Measurements from ENCODE around the gene MAGI1.

DNA sequence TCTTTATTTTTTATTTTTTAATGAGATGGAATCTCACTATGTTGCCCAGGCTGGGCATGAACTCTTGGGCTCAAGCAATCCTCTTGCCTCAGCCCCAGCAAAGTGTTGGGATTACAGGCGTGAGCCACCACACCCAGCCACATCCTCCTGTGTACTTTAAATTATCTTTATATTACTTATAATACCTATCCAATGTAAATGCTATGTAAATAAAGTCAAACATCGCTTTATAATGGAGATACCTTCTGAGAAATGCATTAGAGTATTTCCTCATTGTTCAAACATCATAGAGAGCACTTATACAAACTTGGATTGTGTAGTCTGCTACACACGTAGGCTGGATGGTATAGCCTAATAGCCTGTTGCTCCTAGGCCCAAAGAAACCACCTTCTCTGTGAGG lies 41.4 kb upstream of the MAGI1 start:
- TF ChIP-seq, protein P1, sequence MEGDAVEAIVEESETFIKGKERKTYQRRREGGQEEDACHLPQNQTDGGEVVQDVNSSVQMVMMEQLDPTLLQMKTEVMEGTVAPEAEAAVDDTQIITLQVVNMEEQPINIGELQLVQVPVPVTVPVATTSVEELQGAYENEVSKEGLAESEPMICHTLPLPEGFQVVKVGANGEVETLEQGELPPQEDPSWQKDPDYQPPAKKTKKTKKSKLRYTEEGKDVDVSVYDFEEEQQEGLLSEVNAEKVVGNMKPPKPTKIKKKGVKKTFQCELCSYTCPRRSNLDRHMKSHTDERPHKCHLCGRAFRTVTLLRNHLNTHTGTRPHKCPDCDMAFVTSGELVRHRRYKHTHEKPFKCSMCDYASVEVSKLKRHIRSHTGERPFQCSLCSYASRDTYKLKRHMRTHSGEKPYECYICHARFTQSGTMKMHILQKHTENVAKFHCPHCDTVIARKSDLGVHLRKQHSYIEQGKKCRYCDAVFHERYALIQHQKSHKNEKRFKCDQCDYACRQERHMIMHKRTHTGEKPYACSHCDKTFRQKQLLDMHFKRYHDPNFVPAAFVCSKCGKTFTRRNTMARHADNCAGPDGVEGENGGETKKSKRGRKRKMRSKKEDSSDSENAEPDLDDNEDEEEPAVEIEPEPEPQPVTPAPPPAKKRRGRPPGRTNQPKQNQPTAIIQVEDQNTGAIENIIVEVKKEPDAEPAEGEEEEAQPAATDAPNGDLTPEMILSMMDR (IDR thresholded peaks at IDR 0.05) = no peak
- no peak for TF ChIP-seq POLR2A (IDR thresholded peaks at IDR 0.05)
